K562 (cell line): Measurements from ENCODE around the gene OR10G8. TPM values are rescaled to one million over a fixed set of nuclear protein-coding genes. Genes with fewer than 3 reads are reported as not detected.

ENCODE experiments used
- ATAC-seq: fragments of 200-7000 bp; cut with Tn5 transposase; 3 replicates; pipeline ENCODE4 v1.9.1; 2020; ENCODE audit warnings: moderate library complexity
- BruUV-seq: library from RNA; stranded (reverse); fragments of 400-500 nt; replicated peaks from 2 replicates; lab custom pipeline; 2021; lab: Mats Ljungman, UMichigan
- CTCF ChIA-PET: fragments of 300-600 bp; formaldehyde crosslinking; extraction: SDS; loops from one replicate; lab custom pipeline; 2021; ENCODE audit warnings: low intra/inter-chr PET ratio; lab: Yijun Ruan, JAX
- POLR2A ChIA-PET: fragments of 300-600, 350-650 bp; sonication (Branson Sonifier 250); formaldehyde crosslinking; extraction: SDS; loops from one replicate; lab custom pipeline; 2021; ENCODE audit warnings: antibody characterized with exemption, inconsistent platforms; lab: Yijun Ruan, JAX
- DNase-seq, 4 experiments: peaks; one replicate each; pipeline versions ENCODE4 v3.0.0 to v3.0.0-alpha.2; 2011 to 2018; ENCODE audit warnings: low spot score in 3 of 4, mixed read lengths in 3 of 4; ENCODE audit errors: extremely low read depth in 1 of 4
- FAIRE-seq: peaks from 2 replicates; lab custom pipeline; 2011; peaks lifted over from hg19 to GRCh38; lab: Jason Lieb, UNC
- H2AFZ ChIP-seq: 2 replicates; pipeline ENCODE4 v1.6.0; 2011; ENCODE audit warnings: low read depth, low read length, control low read depth, inconsistent platforms
- H3K27ac ChIP-seq: fragments of 200-600 bp; 3 replicates; pipeline ENCODE4 v1.8.0; 2011; ENCODE audit warnings: low read depth, mild to moderate bottlenecking, control low read depth, inconsistent platforms, low read length, moderate library complexity, mixed read lengths; ENCODE audit errors: extremely low read depth
- H3K27me3 ChIP-seq, 2 experiments: fragments of 300-600 bp in 1 of 2; 2 replicates in 1 of 2; 3 replicates in 1 of 2; pipeline versions ENCODE4 v1.6.0 to v1.8.0; 2011; ENCODE audit warnings: inconsistent platforms in 2 of 2, low read length in 2 of 2, mild to moderate bottlenecking in 1 of 2, mixed read lengths in 1 of 2, moderate library complexity in 1 of 2; ENCODE audit not compliant: control insufficient read depth in 2 of 2, insufficient read depth in 2 of 2
- H3K36me3 ChIP-seq: fragments of 300-600 bp; 3 replicates; pipeline ENCODE4 v1.8.0; 2011; ENCODE audit warnings: mild to moderate bottlenecking, low read length, inconsistent platforms; ENCODE audit not compliant: control insufficient read depth, insufficient read depth
- H3K4me1 ChIP-seq, 2 experiments: fragments of 200-600 bp in 1 of 2; replicated peaks in 1 of 2; 2 replicates in 1 of 2; 3 replicates in 1 of 2; pipeline versions ENCODE4 v1.5.1 to v1.8.0; 2011; ENCODE audit warnings: inconsistent platforms in 2 of 2, low read length in 2 of 2, mild to moderate bottlenecking in 1 of 2, mixed read lengths in 1 of 2, moderate library complexity in 1 of 2; ENCODE audit not compliant: control insufficient read depth in 2 of 2, insufficient read depth in 2 of 2
- H3K4me2 ChIP-seq: 2 replicates; pipeline ENCODE4 v1.6.1; 2011; ENCODE audit warnings: low read length, control low read depth, inconsistent platforms, mixed read lengths; ENCODE audit not compliant: insufficient read depth
- H3K4me3 ChIP-seq: fragments of 200-600 bp; sonication (generic), shearing (Covaris generic); 2 replicates; pipeline ENCODE4 v1.5.1; 2016; ENCODE audit warnings: control low read depth, inconsistent platforms
- H3K79me2 ChIP-seq: fragments of 200-600 bp; 3 replicates; pipeline ENCODE4 v1.8.0; 2011; ENCODE audit warnings: low read length, inconsistent platforms; ENCODE audit not compliant: control insufficient read depth, insufficient read depth
- H3K9ac ChIP-seq, 2 experiments: 2 replicates each; pipeline versions ENCODE4 v1.6.0 to v1.6.1; 2011; ENCODE audit warnings: low read depth in 2 of 2, low read length in 2 of 2, control low read depth in 1 of 2, inconsistent platforms in 1 of 2, mild to moderate bottlenecking in 1 of 2, mixed read lengths in 1 of 2; ENCODE audit not compliant: insufficient read depth in 1 of 2
- H3K9me1 ChIP-seq: one replicate; pipeline ENCODE4 v1.6.0; 2011; ENCODE audit warnings: inconsistent platforms, mild to moderate bottlenecking, low read length, moderate library complexity; ENCODE audit not compliant: control insufficient read depth, insufficient read depth
- H3K9me3 ChIP-seq: replicated peaks from 2 replicates; pipeline ENCODE4 v1.5.1; 2011; ENCODE audit warnings: low read depth, low read length, inconsistent platforms; ENCODE audit not compliant: control insufficient read depth, insufficient read depth
- H4K20me1 ChIP-seq: replicated peaks from 2 replicates; pipeline ENCODE4 v1.6.1; 2011; ENCODE audit warnings: low read length, inconsistent platforms, mixed read lengths; ENCODE audit not compliant: control insufficient read depth, insufficient read depth
- CSDE1 ChIP-seq, 2 experiments: fragments of 450-650 bp; IDR thresholded peaks; 2 replicates each; pipeline ENCODE4 v1.6.1; 2016; ENCODE audit warnings: mild to moderate bottlenecking in 1 of 2
- FOSL1 ChIP-seq: fragments of 200-800 bp; sonication (Bioruptor generic); conservative IDR thresholded peaks from 2 replicates; pipeline ENCODE4 v1.6.1; 2016; ENCODE audit warnings: missing genetic modification characterization, missing compliant biosample characterization
- HCFC1 ChIP-seq: IDR thresholded peaks from 2 replicates; pipeline ENCODE4 v1.6.1; 2012; ENCODE audit warnings: low read depth, low read length, improper control_type of control experiment
- MEF2D ChIP-seq: conservative IDR thresholded peaks from 2 replicates; pipeline ENCODE4 v1.6.1; 2016; ENCODE audit warnings: low read depth, missing genetic modification characterization, missing compliant biosample characterization
- MEIS2 ChIP-seq: fragments of 450-650 bp; IDR thresholded peaks from 2 replicates; pipeline ENCODE4 v1.6.1; 2014; ENCODE audit warnings: mild to moderate bottlenecking; ENCODE audit not compliant: partially characterized antibody
- NCOR1 ChIP-seq: fragments of 450-650 bp; IDR thresholded peaks from 2 replicates; pipeline ENCODE4 v1.6.1; 2016; ENCODE audit warnings: mild to moderate bottlenecking, moderate library complexity
- PYGO2 ChIP-seq: fragments of 450-650 bp; IDR thresholded peaks from 2 replicates; pipeline ENCODE4 v1.6.1; 2016; ENCODE audit warnings: mild to moderate bottlenecking, missing genetic modification characterization, moderate library complexity, missing compliant biosample characterization
- RHOXF2B ChIP-seq: fragments of 250-450 bp; sonication (Bioruptor Pico); conservative IDR thresholded peaks from 2 replicates; pipeline ENCODE4 v1.5.1; 2021
- SRSF9 ChIP-seq: fragments of 200-400 bp; formaldehyde crosslinking; IDR thresholded peaks from 2 replicates; pipeline ENCODE4 v1.6.1; 2017; ENCODE audit warnings: low read depth, low read length, borderline replicate concordance
- TEAD2 ChIP-seq: fragments of 450-650 bp; IDR thresholded peaks from 2 replicates; pipeline ENCODE4 v1.6.1; 2016; ENCODE audit warnings: missing genetic modification characterization, control low read depth, missing compliant biosample characterization
- ZNF133 ChIP-seq: fragments of 250-450 bp; sonication (Bioruptor Pico); IDR thresholded peaks from 2 replicates; pipeline ENCODE4 v1.4.0; 2020; ENCODE audit warnings: mild to moderate bottlenecking
- WGBS: fragments of 100-300 bp; shearing (Covaris generic); methylation state at CpG from one replicate; pipeline ENCODE4 v1.1.6; 2016; ENCODE audit warnings: low coverage, mixed read lengths; ENCODE audit not compliant: insufficient coverage; ENCODE audit errors: missing lambda C conversion rate; 5-methylcytosine and 5-hydroxymethylcytosine counted together
- in situ Hi-C: fragments of 300-500 bp; cut with MboI; formaldehyde crosslinking; loops from 4 replicates; pipeline ENCODE4 v1.15.0; 2018; ENCODE audit warnings: inconsistent platforms, mixed read lengths
- intact Hi-C: fragments of 100-400 bp; cut with micrococcal nuclease; formaldehyde crosslinking; loops from 2 replicates; pipeline ENCODE4 v1.14.2; 2022
- polyA plus RNA-seq, 8 experiments: library from polyadenylated mRNA; depleted of rRNA in 4 of 8; stranded (reverse) in 5 of 8; unstranded in 3 of 8; fragments of >200 nt; fragmentation: Nextera tagmentation in 2 of 8; fragmentation: Illumina TruSeq in 1 of 8; extraction: Ambion mirVana in 2 of 8; extraction: Trizol in 1 of 8; gene quantifications; 2 replicates each; pipeline versions ENCODE4 v1.2.1 to v1.2.3, GENCODE V29; 2011 to 2014; ENCODE audit warnings: inconsistent platforms in 1 of 8, missing spikeins in 1 of 8
- total RNA-seq, 7 experiments: library from RNA; depleted of rRNA in 6 of 7; stranded (reverse); fragments of >200 nt in 6 of 7; fragmentation: Illumina TruSeq in 2 of 7; extraction: Trizol in 2 of 7; gene quantifications; 2 replicates each; pipeline versions ENCODE4 v1.2.1 to v1.2.3, GENCODE V29; 2011 to 2021; ENCODE audit warnings: low replicate concordance in 1 of 7
- TF ChIP-seq, protein P1 (sequence below): fragments of 250-450 bp; sonication (Bioruptor Pico); IDR thresholded peaks from 2 replicates; pipeline ENCODE4 v1.5.0; 2020; ENCODE audit warnings: mild to moderate bottlenecking

Gene OR10G8
- total and polyA plus RNA-seq, 9 of the 15 experiments (the other 6 are each of a cell fraction or from before 2014, with no cell fraction given) = not detected

DNA sequence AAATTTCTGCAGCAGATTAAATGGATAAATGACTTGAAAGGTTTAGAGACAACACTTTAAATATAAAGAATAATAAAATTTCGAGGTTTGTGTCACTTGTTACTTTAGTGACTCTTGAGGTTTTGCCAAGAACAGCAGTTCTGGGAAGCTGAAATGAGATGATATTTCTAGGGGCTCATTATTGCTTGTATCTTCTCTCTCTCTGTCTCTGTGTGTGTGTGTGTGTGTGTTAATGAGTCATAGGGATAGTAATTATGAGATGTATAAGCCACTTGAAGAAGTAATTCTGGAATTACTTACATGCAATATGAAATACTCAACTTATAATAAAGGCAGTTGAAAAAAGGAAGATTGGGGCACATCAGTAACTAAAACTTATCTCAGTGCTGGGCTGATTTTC is 24.1 kb downstream of the OR10G8 start:
- ATAC-seq (no peak), DNase-seq (no peak), FAIRE-seq (no peak)
- Histone ChIP-seq H3K27me3 (peaks cover 4 to 13% of the 10 kb centered on the region in 2 experiments; a peak in 3 of 5 replicates), H3K79me2 (no peaks in the 10 kb centered on the region), H2AFZ (no peak overlapping the region), H3K4me3 (no peak overlapping the region), H3K9me3 (no peaks in the 10 kb centered on the region), H3K4me1 (no peaks in the 10 kb centered on the region), H3K9me1 (no peaks in the 10 kb centered on the region), H3K9ac (no peak overlapping the region), H4K20me1 (no peaks in the 10 kb centered on the region), H3K4me2 (no peak overlapping the region), H3K27ac (no peak overlapping the region), H3K36me3 (no peaks in the 10 kb centered on the region)
- ChIA-PET CTCF (no interaction called here), POLR2A (interaction anchor here (0.7 kb wide), 1 partner anchor 9 kb away, joined by 3 read pairs; the partner anchor contains the start of gene OR10G7)
- TF ChIP-seq FOSL1 (tag) (0 out of 2 replicates have a peak, but pooled peaks have one; percentile 28), SRSF9 (no peak)
- intact Hi-C loops (no loop called here), in situ Hi-C loops (loop anchor here (25.0 kb wide), 2 partner anchors 537 to 812 kb away; partner anchors contain the start of gene ROBO3)
- no TSS peak for BruUV-seq
- WGBS = 0% methylated on average over 1 of the region's 1 CpG

- H3K27me3 ChIP-seq = peaks cover 4 to 13% of the 10 kb centered on the region in 2 experiments; a peak in 3 of 5 replicates
- no peaks in the 10 kb centered on the region for H4K20me1 ChIP-seq
- no peaks in the 10 kb centered on the region for H3K9me3 ChIP-seq
- ChIA-PET POLR2A (interaction anchor here (0.7 kb wide), 1 partner anchor 248 kb away, joined by 3 read pairs; no protein-coding TSS in a partner anchor), CTCF (no interaction called here)
- H3K36me3 ChIP-seq = no peaks in the 10 kb centered on the region
- H3K4me1 ChIP-seq = no peaks in the 10 kb centered on the region
- intact Hi-C loops (no loop called here), in situ Hi-C loops (loop anchor here (25.0 kb wide), 2 partner anchors 534 to 809 kb away; partner anchors contain the start of gene ROBO3)
- no peak overlapping the region for H3K4me2 ChIP-seq
- H3K79me2 ChIP-seq = no peaks in the 10 kb centered on the region
- H2AFZ ChIP-seq = no peak overlapping the region
- no peak overlapping the region for H3K9ac ChIP-seq
- H3K4me3 ChIP-seq = no peak overlapping the region
- no TSS peak for BruUV-seq
- WGBS = 4% methylated on average over 3 of the region's 3 CpGs
- H3K27ac ChIP-seq = no peak overlapping the region
- DNase-seq (no peak), ATAC-seq (no peak), FAIRE-seq (no peak)
- no peaks in the 10 kb centered on the region for H3K9me1 ChIP-seq
- TF ChIP-seq, protein P1, sequence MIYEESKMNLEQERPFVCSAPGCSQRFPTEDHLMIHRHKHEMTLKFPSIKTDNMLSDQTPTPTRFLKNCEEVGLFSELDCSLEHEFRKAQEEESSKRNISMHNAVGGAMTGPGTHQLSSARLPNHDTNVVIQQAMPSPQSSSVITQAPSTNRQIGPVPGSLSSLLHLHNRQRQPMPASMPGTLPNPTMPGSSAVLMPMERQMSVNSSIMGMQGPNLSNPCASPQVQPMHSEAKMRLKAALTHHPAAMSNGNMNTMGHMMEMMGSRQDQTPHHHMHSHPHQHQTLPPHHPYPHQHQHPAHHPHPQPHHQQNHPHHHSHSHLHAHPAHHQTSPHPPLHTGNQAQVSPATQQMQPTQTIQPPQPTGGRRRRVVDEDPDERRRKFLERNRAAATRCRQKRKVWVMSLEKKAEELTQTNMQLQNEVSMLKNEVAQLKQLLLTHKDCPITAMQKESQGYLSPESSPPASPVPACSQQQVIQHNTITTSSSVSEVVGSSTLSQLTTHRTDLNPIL = no peak
- TF ChIP-seq MEF2D (tag) (no peak), HCFC1 (no peak), ZNF133 (CRISPR knock-in tag) (no peak), RHOXF2B (CRISPR knock-in tag) (no peak), CSDE1 (IDR thresholded peaks at IDR 0.05) (no peak), MEIS2 (no peak), PYGO2 (no peak), NCOR1 (no peak), TEAD2 (tag) (no peak)
These were observed 26.4 kb downstream of the OR10G8 start for GRCh38 chr11:124052966-124053365.
